Heart left ventricle (tissue), 13 donors: ENCODE data around the gene CDCP2.

ENCODE experiments used
- CTCF ChIP-seq, 12 donors: fragments of 200-600 bp; sonication (generic) in 4 of 12; IDR thresholded peaks; one replicate each; pipeline versions ENCODE4 v1.5.0 to v1.8.0; 2018 to 2022; ENCODE audit warnings: antibody characterized with exemption in 12 of 12, mild to moderate bottlenecking in 5 of 12
- POLR2A ChIP-seq, 2 donors: fragments of 450-650 bp; IDR thresholded peaks; one replicate each; pipeline ENCODE4 v1.6.1; 2017; ENCODE audit warnings: antibody characterized with exemption in 2 of 2, mild to moderate bottlenecking in 2 of 2, moderate library complexity in 2 of 2
- donor health status: ischemic (EF 13 %, LVEDD 7.1; RV severe dilation, severe dysfunction).
- donor health status: DM: no; HTN: yes; CAD: no.
- donor health status: DM: no; HTN: no; CAD: no.
- donor health status: ischemic (EF 25% LVEDD 6.9; RV normal size, moderate dysfunction).
- donor health status: ischemic (EF 25% LVEDD 5.7; RV mildly dilated, moderate dysfunction).
- donor health status: ischemic (EF 35%, LVEDD 5.7; RV mildly dilated, moderate dysfunction).
- donor health status: nonischemic (EF 11% LVEDD 7.7; RV severe dilation, severe dysfunction).
- donor health status: DM: yes; HTN: yes; CAD: no.
- donor health status: PGD.
- donor health status: ischemic (EF 29% LVEDD 5.4; RV normal size, mild dysfunction).
- donor health status: nonischemic (EF 23%, LVEDD 6.1; RV moderate dilation, normal function).

- TF ChIP-seq CTCF (IDR thresholded peaks at IDR 0.05): no peak
- no peak for TF ChIP-seq POLR2A (IDR thresholded peaks at IDR 0.05)
These were observed 47.7 kb downstream of the CDCP2 start for GRCh38 chr1:54105080-54105479.
